GM12874 (cell line): Measurements from ENCODE around the gene SH3RF3.

Experiments used
- CTCF ChIP-seq: IDR thresholded peaks from 2 replicates; pipeline ENCODE4 v1.5.1; 2011; ENCODE audit warnings: low read depth, mild to moderate bottlenecking, control low read depth, low read length, moderate library complexity; ENCODE audit not compliant: insufficient read depth

The SH3RF3 gene

DNA sequence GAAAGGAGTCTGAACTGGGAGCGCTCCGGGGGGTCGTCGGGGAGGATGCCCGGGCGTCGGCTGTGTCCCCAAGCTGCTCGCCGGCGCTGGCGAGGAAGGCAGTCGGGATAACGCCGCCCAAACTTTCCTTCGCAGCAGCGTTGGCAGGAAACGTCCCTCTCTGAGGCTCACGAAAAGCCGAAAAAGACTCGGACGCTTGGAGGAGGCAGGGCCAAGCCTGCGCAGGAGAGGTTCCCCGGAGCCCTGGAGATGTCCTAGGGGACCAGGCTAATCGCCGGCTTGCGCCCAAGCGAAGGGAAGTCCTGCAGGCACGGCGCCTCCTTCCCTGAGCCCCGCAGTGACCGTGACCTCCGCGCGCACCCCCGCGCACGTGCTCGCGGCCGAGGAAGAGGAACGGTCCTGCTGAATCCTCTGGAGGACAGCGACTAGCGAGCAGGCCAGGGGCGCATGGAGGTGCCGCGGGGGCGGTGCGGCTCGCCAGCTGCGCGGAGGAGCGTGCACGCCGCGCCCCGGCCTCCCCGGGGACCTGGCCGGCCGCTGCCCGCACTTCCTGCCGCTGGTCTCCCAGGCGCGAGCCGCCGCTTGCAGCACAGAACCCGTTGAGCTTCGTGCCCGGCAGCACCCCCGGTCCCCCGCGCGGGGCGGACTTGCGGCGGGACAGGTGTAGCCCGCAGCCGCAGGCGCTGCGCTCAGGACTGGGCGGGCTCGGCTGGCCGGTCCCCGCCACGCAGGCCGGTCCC, at the start of gene SH3RF3:
TSS of gene SH3RF3 (plus strand) at position 590 of the 740 bp plus-strand sequence.
- no peak for TF ChIP-seq CTCF

- no peak for TF ChIP-seq CTCF
Measured at GRCh38 chr2:109079590-109079989, 49.4 kb upstream of the SH3RF3 start.

DNA sequence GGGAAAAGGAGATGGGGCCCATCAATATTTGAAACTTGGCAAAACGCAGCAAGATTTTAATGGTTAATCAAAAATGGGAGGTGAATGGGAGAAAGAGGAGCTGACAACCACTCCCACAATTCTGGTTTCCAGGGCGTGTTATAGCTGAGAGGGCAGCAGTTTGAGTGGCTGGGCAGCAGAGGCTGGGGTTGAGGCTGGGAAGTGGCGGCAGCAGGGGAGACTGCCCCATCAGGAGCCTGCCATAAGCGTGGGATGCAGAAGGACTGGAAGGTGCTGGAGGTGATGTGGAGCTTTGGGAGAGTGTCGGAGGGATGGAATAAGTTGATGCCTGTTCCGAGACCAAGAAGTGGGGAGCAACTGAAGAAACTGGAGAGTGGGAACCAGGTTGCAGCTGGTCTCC, 48.9 kb upstream of the SH3RF3 start:
- no peak for TF ChIP-seq CTCF

GRCh38 chr2:109080757-109081156, 48.2 kb upstream of the SH3RF3 start:
- TF ChIP-seq CTCF: no peak

- TF ChIP-seq CTCF: no peak
Measured at GRCh38 chr2:109081374-109081773, 47.6 kb upstream of the SH3RF3 start.

DNA sequence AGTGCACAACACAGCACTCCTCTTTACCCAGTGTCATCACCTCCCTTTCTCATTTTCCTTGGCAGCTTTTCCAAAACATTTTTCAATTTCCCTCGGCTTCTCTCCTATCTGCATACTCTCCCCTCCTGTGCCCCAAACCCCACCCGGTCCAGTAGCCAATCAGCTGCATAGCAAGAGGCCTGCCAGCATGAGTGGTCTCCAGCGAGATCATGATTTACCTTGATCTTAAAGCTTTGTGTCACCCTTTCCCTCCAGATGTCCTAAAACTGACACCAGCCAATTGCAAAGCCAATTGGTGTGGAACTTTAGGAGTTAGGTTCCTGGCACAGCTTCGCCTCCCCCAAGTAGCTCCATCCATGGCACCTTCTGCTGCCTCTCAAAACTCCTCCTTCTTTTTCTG, 45.2 kb upstream of the SH3RF3 start:
- TF ChIP-seq CTCF: no peak

DNA sequence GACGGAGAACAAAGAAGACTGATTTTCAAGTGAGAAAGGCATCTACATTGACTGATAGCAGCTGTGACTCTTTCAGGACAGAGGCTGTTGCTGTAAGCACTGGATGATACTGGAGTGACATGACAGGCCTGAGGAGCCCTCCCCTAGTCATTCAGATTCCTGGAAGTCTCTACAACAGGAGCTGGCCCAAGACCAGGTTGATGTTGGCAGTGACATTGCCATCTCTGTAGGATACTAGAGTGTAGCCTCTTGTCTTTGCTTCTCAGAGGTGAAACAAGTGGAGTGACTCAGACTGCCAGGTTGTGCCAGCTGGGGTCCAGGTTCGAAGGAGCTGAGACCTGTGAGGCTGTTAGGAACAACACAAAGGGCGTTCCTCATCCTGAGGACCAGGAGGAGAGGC, 44.7 kb upstream of the SH3RF3 start:
- TF ChIP-seq CTCF: no peak
